Brain microvascular endothelial cell (primary cell): ENCODE results near the gene FRAS1.

Experiments
- DNase-seq: peaks from one replicate; pipeline ENCODE4 v3.0.0-alpha.2; 2020
- H3K27ac ChIP-seq: fragments of 250-450 bp; sonication (Bioruptor Pico); 2 replicates; pipeline ENCODE4 v1.5.1; 2020; ENCODE audit warnings: mild to moderate bottlenecking, moderate library complexity
- H3K27me3 ChIP-seq: fragments of 250-450 bp; sonication (Bioruptor Pico); replicated peaks from 2 replicates; pipeline ENCODE4 v1.5.1; 2020; ENCODE audit warnings: mild to moderate bottlenecking
- H3K36me3 ChIP-seq: fragments of 250-450 bp; sonication (Bioruptor Pico); replicated peaks from 2 replicates; pipeline ENCODE4 v1.5.1; 2020; ENCODE audit warnings: mild to moderate bottlenecking
- H3K4me3 ChIP-seq: 2 replicates; pipeline ENCODE4 v1.5.1; 2011; ENCODE audit warnings: low read depth, mild to moderate bottlenecking, control low read depth, low read length, moderate library complexity
- CTCF ChIP-seq: IDR thresholded peaks from 2 replicates; pipeline ENCODE4 v1.5.1; 2011; ENCODE audit warnings: low read depth, mild to moderate bottlenecking, moderate library complexity, low read length, control low read depth, inconsistent platforms; ENCODE audit errors: missing control alignments
- in situ Hi-C: cut with HindIII; loops from 2 replicates; pipeline ENCODE4 v1.10.0; 2017; ENCODE audit warnings: low sequenced_read_pairs, low pct_ligation_motif_present

The FRAS1 gene

GRCh38 chr4:78566834-78567499 lies 509.8 kb downstream of the FRAS1 start:
- Histone ChIP-seq H3K27me3 (no peaks in the 10 kb centered on the region), H3K4me3 (no peak overlapping the region), H3K36me3 (no peaks in the 10 kb centered on the region), H3K27ac (no peak overlapping the region)
- in situ Hi-C loops: no loop called here
- TF ChIP-seq CTCF: no peak
- no peak for DNase-seq

GRCh38 chr4:78567500-78568060 lies 510.5 kb downstream of the FRAS1 start:
- no peak overlapping the region for H3K4me3 ChIP-seq
- DNase-seq: no peak
- no peak for TF ChIP-seq CTCF
- H3K27ac ChIP-seq: no peak overlapping the region
- in situ Hi-C loops: no loop called here
- H3K27me3 ChIP-seq: no peaks in the 10 kb centered on the region
- no peaks in the 10 kb centered on the region for H3K36me3 ChIP-seq

- no peak for DNase-seq
- in situ Hi-C loops: no loop called here
- no peak overlapping the region for H3K4me3 ChIP-seq
- no peaks in the 10 kb centered on the region for H3K27me3 ChIP-seq
- no peaks in the 10 kb centered on the region for H3K36me3 ChIP-seq
- no peak for TF ChIP-seq CTCF
- peak overlapping the region; percentile 48 for H3K27ac ChIP-seq
Measured at GRCh38 chr4:78568640-78569305, 511.6 kb downstream of the FRAS1 start.

GRCh38 chr4:78569306-78569821 lies 512.2 kb downstream of the FRAS1 start:
- Histone ChIP-seq H3K4me3 (no peak overlapping the region), H3K27me3 (no peaks in the 10 kb centered on the region), H3K27ac (peak overlapping the region; percentile 48), H3K36me3 (no peaks in the 10 kb centered on the region)
- peak; percentile 77 for DNase-seq
- TF ChIP-seq CTCF: no peak
- in situ Hi-C loops: no loop called here

GRCh38 chr4:78570117-78570516 lies 513.0 kb downstream of the FRAS1 start:
- no peak for DNase-seq
- H3K27me3 ChIP-seq: no peaks in the 10 kb centered on the region
- TF ChIP-seq CTCF: no peak
- H3K36me3 ChIP-seq: no peaks in the 10 kb centered on the region
- peak overlapping the region; percentile 48 for H3K27ac ChIP-seq
- H3K4me3 ChIP-seq: no peak overlapping the region
- in situ Hi-C loops: no loop called here
